ENCODE measurements around the gene SCRT2.

DNA sequence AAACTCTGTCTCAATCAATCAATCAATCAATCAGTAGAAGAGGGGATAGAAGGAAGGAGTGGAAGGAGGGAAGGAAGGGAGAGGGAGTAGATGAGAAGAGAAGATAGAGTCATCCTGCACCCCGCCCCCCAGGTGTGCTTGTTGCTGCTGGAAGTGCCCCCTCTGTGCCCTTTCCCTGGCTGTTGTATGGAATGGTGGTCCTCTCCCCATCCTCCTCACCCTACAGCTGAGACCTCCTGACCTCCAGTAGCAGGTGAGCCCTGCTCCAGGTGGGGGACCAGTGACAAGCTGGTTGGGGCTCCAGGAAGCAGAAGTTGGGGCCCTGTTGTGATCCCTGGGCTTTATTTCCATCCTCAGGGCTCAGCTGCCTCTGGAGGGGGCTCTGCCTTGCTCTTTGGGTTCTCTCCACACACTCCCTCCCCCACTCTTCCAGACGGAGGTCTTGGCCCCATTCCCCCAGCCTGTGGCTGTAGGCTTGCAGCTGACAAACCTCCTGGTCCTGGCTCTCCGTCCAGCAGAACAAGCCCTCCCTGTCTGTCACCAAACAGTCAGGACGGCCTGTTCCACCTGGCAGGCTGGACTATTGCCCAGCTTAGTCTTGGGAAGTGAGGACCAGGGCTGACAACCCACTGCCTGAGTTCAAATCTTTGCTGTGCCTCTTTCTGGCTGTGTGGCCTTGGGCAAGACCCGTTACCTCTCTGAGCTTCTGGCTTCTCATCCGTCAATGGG, 26.0 kb upstream of the SCRT2 start:
- TF ChIP-seq, protein P1, sequence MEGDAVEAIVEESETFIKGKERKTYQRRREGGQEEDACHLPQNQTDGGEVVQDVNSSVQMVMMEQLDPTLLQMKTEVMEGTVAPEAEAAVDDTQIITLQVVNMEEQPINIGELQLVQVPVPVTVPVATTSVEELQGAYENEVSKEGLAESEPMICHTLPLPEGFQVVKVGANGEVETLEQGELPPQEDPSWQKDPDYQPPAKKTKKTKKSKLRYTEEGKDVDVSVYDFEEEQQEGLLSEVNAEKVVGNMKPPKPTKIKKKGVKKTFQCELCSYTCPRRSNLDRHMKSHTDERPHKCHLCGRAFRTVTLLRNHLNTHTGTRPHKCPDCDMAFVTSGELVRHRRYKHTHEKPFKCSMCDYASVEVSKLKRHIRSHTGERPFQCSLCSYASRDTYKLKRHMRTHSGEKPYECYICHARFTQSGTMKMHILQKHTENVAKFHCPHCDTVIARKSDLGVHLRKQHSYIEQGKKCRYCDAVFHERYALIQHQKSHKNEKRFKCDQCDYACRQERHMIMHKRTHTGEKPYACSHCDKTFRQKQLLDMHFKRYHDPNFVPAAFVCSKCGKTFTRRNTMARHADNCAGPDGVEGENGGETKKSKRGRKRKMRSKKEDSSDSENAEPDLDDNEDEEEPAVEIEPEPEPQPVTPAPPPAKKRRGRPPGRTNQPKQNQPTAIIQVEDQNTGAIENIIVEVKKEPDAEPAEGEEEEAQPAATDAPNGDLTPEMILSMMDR (IDR thresholded peaks at IDR 0.05; ENCODE audit: insufficient read depth, low read length) = no peak
- TF ChIP-seq POLR2AphosphoS5 (IDR thresholded peaks at IDR 0.05; ENCODE audit: low read depth) (no peak), SPI1 (IDR thresholded peaks at IDR 0.05; ENCODE audit: borderline replicate concordance, low read depth) (no peak), GABPA (IDR thresholded peaks at IDR 0.05; ENCODE audit: low read depth) (no peak)
- TF ChIP-seq, protein P2, sequence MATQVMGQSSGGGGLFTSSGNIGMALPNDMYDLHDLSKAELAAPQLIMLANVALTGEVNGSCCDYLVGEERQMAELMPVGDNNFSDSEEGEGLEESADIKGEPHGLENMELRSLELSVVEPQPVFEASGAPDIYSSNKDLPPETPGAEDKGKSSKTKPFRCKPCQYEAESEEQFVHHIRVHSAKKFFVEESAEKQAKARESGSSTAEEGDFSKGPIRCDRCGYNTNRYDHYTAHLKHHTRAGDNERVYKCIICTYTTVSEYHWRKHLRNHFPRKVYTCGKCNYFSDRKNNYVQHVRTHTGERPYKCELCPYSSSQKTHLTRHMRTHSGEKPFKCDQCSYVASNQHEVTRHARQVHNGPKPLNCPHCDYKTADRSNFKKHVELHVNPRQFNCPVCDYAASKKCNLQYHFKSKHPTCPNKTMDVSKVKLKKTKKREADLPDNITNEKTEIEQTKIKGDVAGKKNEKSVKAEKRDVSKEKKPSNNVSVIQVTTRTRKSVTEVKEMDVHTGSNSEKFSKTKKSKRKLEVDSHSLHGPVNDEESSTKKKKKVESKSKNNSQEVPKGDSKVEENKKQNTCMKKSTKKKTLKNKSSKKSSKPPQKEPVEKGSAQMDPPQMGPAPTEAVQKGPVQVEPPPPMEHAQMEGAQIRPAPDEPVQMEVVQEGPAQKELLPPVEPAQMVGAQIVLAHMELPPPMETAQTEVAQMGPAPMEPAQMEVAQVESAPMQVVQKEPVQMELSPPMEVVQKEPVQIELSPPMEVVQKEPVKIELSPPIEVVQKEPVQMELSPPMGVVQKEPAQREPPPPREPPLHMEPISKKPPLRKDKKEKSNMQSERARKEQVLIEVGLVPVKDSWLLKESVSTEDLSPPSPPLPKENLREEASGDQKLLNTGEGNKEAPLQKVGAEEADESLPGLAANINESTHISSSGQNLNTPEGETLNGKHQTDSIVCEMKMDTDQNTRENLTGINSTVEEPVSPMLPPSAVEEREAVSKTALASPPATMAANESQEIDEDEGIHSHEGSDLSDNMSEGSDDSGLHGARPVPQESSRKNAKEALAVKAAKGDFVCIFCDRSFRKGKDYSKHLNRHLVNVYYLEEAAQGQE (IDR thresholded peaks at IDR 0.05; ENCODE audit: insufficient replicate concordance, low read depth) = no peak

Data from HL-60 (cell line).